KMS-11 (cell line): Measurements from ENCODE around the gene RELB.

Source experiments
- H2AFZ ChIP-seq: fragments of 200-600 bp; sonication (generic); 2 replicates; pipeline ENCODE4 v1.6.1; 2016; ENCODE audit warnings: antibody characterized with exemption, mixed run types, low read depth
- H3K27ac ChIP-seq: fragments of 200-600 bp; sonication (generic); 2 replicates; pipeline ENCODE4 v1.6.1; 2016; ENCODE audit warnings: mild to moderate bottlenecking, mixed run types
- H3K27me3 ChIP-seq: fragments of 200-600 bp; sonication (generic); 2 replicates; pipeline ENCODE4 v1.6.1; 2017; ENCODE audit warnings: mild to moderate bottlenecking, low read depth, mixed run types, moderate library complexity; ENCODE audit not compliant: insufficient read depth
- H3K36me3 ChIP-seq: fragments of 200-600 bp; sonication (generic); 2 replicates; pipeline ENCODE4 v1.6.1; 2017; ENCODE audit warnings: mild to moderate bottlenecking, mixed run types; ENCODE audit not compliant: insufficient read depth
- H3K4me1 ChIP-seq: fragments of 200-600 bp; sonication (generic); 2 replicates; pipeline ENCODE4 v1.6.1; 2016; ENCODE audit warnings: mild to moderate bottlenecking, low read depth, mixed run types; ENCODE audit not compliant: poor library complexity, severe bottlenecking
- H3K4me2 ChIP-seq: fragments of 200-600 bp; sonication (generic); 2 replicates; pipeline ENCODE4 v1.7.0; 2016; ENCODE audit warnings: mild to moderate bottlenecking, mixed run types
- H3K4me3 ChIP-seq: fragments of 200-600 bp; sonication (generic); IDR thresholded peaks from 2 replicates; pipeline ENCODE4 v1.6.1; 2017; ENCODE audit warnings: low read depth, low read length, mixed read lengths; ENCODE audit not compliant: insufficient read depth
- H3K79me2 ChIP-seq: fragments of 200-600 bp; sonication (generic); 2 replicates; pipeline ENCODE4 v1.6.1; 2016; ENCODE audit warnings: low read depth, mixed run types; ENCODE audit not compliant: insufficient read depth
- H3K9ac ChIP-seq: fragments of 200-600 bp; sonication (generic); 2 replicates; pipeline ENCODE4 v1.6.1; 2016; ENCODE audit warnings: mild to moderate bottlenecking, mixed run types
- H4K20me1 ChIP-seq: fragments of 200-600 bp; sonication (generic); 2 replicates; pipeline ENCODE4 v1.6.1; 2016; ENCODE audit warnings: mild to moderate bottlenecking, mixed run types; ENCODE audit not compliant: insufficient read depth
- CTCF ChIP-seq: fragments of 200-600 bp; sonication (generic); conservative IDR thresholded peaks from 2 replicates; pipeline ENCODE4 v1.6.1; 2017; ENCODE audit warnings: low read depth, mild to moderate bottlenecking, antibody characterized with exemption, low read length, moderate library complexity, mixed read lengths

RELB gene

DNA sequence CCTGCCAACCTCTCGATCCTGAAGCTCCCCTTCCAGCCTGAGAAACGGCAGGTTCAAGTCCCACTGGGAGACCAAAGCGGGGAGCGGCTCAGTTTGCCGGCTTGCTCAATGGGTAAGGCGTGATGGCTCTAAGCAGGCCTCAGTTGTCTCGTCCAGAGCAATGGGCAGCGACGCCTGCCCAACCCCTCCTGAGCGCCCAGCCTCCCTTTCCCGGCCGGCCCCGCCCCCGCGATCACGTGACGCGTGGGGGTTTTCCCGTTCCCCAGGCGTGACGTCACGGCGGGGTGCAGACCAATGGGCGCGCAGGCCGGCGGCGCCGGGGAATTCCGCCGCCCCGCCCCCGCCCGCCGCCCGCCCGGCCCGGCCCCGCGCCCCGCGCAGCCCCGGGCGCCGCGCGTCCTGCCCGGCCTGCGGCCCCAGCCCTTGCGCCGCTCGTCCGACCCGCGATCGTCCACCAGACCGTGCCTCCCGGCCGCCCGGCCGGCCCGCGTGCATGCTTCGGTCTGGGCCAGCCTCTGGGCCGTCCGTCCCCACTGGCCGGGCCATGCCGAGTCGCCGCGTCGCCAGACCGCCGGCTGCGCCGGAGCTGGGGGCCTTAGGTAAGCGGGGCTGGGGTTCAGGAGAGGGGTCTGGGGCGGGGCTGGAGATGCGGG is at the start of gene RELB:
RELB (plus strand) TSS at position 378 of the 653 bp plus-strand sequence; CDS start at position 494, 116 bp downstream.
- H3K4me2 ChIP-seq: peak within 1 kb of the TSS; percentile 86
- peaks cover 42% of the 10 kb centered on the region for H3K4me1 ChIP-seq
- peak within 1 kb of the TSS; percentile 86; the same call in 1 of the 2 replicates for H2AFZ ChIP-seq
- H3K36me3 ChIP-seq: no peaks in the 10 kb centered on the region
- no peak for TF ChIP-seq CTCF
- H3K27ac ChIP-seq: peak within 1 kb of the TSS; percentile 97
- H3K4me3 ChIP-seq: no peak within 1 kb of the TSS
- peaks cover 8% of the 10 kb centered on the region; the same call in 1 of the 2 replicates for H3K79me2 ChIP-seq
- H3K27me3 ChIP-seq: no peaks in the 10 kb centered on the region
- H4K20me1 ChIP-seq: no peaks in the 10 kb centered on the region
- H3K9ac ChIP-seq: peak within 1 kb of the TSS; percentile 97

- peak overlapping the region; percentile 76; the same call in 1 of the 2 replicates for H3K9ac ChIP-seq
- no peaks in the 10 kb centered on the region; the same call in 1 of the 2 replicates for H4K20me1 ChIP-seq
- H3K36me3 ChIP-seq: no peaks in the 10 kb centered on the region
- no peak overlapping the region for H3K4me3 ChIP-seq
- no peak for TF ChIP-seq CTCF
- no peaks in the 10 kb centered on the region for H3K27me3 ChIP-seq
- H2AFZ ChIP-seq: peak overlapping the region; percentile 83
- peaks cover 33% of the 10 kb centered on the region for H3K4me1 ChIP-seq
- H3K27ac ChIP-seq: peak overlapping the region; percentile 54
- H3K79me2 ChIP-seq: peaks cover 40% of the 10 kb centered on the region
- peak overlapping the region; percentile 77 for H3K4me2 ChIP-seq
These were observed 47.0 kb upstream of the RELB start for GRCh38 chr19:44954278-44954648.

GRCh38 chr19:44954649-44955504 is 46.4 kb upstream of the RELB start, which contains the start of gene CLPTM1:
Gene CLPTM1, plus strand, starts transcription at chr19:44955380. Its CDS starts 16 bp downstream, at chr19:44955396.
- Histone ChIP-seq H3K36me3 (no peaks in the 10 kb centered on the region), H3K9ac (peak within 1 kb of the TSS; percentile 76), H3K4me2 (peak within 1 kb of the TSS; percentile 94), H3K27me3 (no peaks in the 10 kb centered on the region), H2AFZ (peak within 1 kb of the TSS; percentile 83), H3K4me1 (peaks cover 35% of the 10 kb centered on the region), H3K27ac (peak within 1 kb of the TSS; percentile 54), H4K20me1 (no peaks in the 10 kb centered on the region; the same call in 1 of the 2 replicates), H3K79me2 (peaks cover 46% of the 10 kb centered on the region), H3K4me3 (no peak within 1 kb of the TSS)
- TF ChIP-seq CTCF: no peak

DNA sequence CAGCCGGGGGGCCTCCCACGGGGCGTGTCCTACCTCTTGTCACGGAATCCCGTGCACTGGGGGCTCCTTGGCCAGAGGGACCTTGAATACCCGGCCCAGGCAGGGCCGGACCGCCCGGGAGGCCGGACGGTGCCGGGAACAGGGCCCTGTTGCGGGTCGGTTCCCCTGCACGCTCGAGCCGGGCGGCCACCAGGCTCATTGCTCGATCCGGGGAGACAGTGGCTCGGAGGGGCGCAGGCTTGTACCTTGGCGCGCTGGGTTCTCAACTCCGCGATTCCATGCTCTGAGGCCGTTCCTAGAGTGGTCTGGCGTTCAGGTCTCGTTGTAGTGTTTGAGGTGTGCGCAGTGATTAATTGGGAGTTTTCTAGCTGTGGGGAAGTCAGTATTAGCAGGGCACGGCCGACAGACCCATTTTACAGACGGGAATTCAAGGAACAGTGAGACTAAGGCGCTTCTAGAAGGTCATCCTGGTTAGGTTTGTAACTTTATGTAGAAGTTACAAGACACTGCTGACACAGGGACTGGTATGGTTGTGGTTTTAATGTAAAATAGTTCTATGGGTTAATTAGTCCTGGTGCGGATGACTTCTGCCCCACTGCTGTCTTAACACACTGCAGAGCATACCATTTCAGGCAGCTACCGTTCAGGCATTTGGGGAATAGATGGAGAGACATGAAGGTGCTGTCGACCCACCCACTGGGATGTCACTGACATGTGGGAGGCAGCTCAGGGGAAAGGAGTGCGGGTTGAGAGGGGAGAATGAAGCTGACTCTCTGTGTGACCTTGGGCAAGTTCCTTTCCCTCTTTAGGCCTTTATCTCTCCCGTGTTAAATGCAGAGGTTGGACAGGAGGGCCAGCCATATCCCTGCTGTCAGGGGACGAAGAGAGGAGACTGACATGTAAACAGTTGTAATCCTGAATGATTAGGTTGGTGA is 45.5 kb upstream of the RELB start:
- H3K27me3 ChIP-seq: no peaks in the 10 kb centered on the region
- H3K9ac ChIP-seq: peak overlapping the region; percentile 76
- no peak for TF ChIP-seq CTCF
- H3K4me3 ChIP-seq: no peak overlapping the region
- peaks cover 36% of the 10 kb centered on the region for H3K4me1 ChIP-seq
- H3K4me2 ChIP-seq: peak overlapping the region; percentile 94
- H2AFZ ChIP-seq: peak overlapping the region; percentile 51; the same call in 1 of the 2 replicates
- peak overlapping the region; percentile 39; the same call in 1 of the 2 replicates for H3K27ac ChIP-seq
- H3K79me2 ChIP-seq: peaks cover 55% of the 10 kb centered on the region
- H3K36me3 ChIP-seq: no peaks in the 10 kb centered on the region
- H4K20me1 ChIP-seq: no peaks in the 10 kb centered on the region; the same call in 1 of the 2 replicates
